Ovary (tissue), 3 donors: Measurements from ENCODE around the gene ZMAT3.

Source experiments
- CTCF ChIP-seq, 3 donors: fragments of 450-650 bp in 2 of 3; fragments of 200-600 bp in 1 of 3; IDR thresholded peaks; one replicate each; pipeline versions ENCODE4 v1.5.1 to v1.8.0; 2016 to 2022; ENCODE audit warnings: antibody characterized with exemption in 3 of 3, mild to moderate bottlenecking in 1 of 3
- POLR2A ChIP-seq: fragments of 450-650 bp; IDR thresholded peaks from one replicate; pipeline ENCODE4 v1.6.1; 2017; ENCODE audit warnings: antibody characterized with exemption, mild to moderate bottlenecking, moderate library complexity
- donor health status: DM: no; HTN: no; CAD: no.

DNA sequence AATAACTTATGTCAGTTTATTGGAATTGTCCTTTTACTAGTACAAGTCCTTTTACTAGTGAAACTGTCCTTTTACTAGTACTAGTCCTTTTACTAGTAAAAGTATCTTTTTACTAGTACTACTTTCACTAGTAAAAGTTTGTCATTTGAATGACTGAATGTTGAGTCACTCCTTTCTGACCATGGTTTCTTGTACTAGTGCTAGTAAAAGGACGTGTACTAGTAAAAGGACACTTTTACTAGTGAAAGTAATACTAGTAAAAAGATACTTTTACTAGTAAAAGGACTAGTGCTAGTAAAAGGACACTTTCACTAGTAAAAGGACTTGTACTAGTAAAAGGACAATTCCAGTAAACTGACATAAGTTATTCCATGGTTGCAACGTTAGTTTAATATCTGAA lies 96.3 kb downstream of the ZMAT3 start:
- TF ChIP-seq CTCF (IDR thresholded peaks at IDR 0.05) (no peak), POLR2A (no peak)
